Astrocyte of the cerebellum (primary cell): ENCODE data around the gene TMEM106C.
A peak's percentile ranks its signal among the peaks of the same experiment; 100 is the strongest.

Source experiments
- DNase-seq: peaks from one replicate; pipeline ENCODE4 v3.0.0-alpha.2; 2011; ENCODE audit warnings: low read depth
- H3K4me3 ChIP-seq: 2 replicates; pipeline ENCODE4 v1.5.1; 2011; ENCODE audit warnings: mild to moderate bottlenecking, low read depth, low read length, moderate library complexity
- CTCF ChIP-seq: IDR thresholded peaks from 2 replicates; pipeline ENCODE4 v1.5.1; 2012; ENCODE audit warnings: low read length, low read depth, moderate library complexity, mild to moderate bottlenecking; ENCODE audit errors: missing control alignments
- in situ Hi-C: cut with HindIII; loops from 2 replicates; pipeline ENCODE4 v1.10.0; 2017; ENCODE audit warnings: low sequenced_read_pairs

TMEM106C gene, protein sequence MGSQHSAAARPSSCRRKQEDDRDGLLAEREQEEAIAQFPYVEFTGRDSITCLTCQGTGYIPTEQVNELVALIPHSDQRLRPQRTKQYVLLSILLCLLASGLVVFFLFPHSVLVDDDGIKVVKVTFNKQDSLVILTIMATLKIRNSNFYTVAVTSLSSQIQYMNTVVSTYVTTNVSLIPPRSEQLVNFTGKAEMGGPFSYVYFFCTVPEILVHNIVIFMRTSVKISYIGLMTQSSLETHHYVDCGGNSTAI

GRCh38 chr12:47963340-47964040 is at the start of gene TMEM106C:
Gene TMEM106C, plus strand, starts transcription at chr12:47963596. Its CDS starts 641 bp downstream, at chr12:47964237.
- in situ Hi-C loops, result loop anchor here (10.0 kb wide), 1 partner anchor 49 kb away; no protein-coding TSS in a partner anchor
- TF ChIP-seq CTCF, result peak; percentile 99
- peak within 1 kb of the TSS; percentile 96 for H3K4me3 ChIP-seq
- peak; percentile 70 for DNase-seq

GRCh38 chr12:47920913-47921312 is 42.5 kb upstream of the TMEM106C start:
- in situ Hi-C loops, result no loop called here

DNA sequence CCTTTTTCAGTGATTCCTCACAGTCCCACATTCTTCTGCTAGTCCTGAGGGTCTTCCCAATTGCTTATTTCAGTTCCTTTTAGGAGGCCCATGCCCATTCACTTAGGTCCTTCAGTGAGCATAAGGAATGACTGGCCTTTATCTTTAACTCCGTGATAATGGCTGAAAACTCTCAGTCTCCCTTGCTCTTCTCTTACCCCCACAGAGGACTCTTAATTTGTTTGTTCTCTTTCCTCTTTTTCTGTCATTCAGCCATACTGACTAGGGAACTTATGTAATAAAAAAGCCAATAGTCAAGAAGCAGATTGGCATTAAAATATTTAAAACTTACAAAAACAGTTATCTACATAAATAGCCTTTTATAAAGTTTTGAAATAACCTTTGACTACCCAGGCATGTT is 41.5 kb upstream of the TMEM106C start:
- DNase-seq, result no peak
- in situ Hi-C loops, result no loop called here
- TF ChIP-seq CTCF, result no peak
- no peak overlapping the region for H3K4me3 ChIP-seq

More at GRCh38 chr12:47920913-47921312, 42.5 kb upstream of the TMEM106C start:
- DNase-seq, result no peak
- TF ChIP-seq CTCF, result no peak
- no peak overlapping the region for H3K4me3 ChIP-seq

DNA sequence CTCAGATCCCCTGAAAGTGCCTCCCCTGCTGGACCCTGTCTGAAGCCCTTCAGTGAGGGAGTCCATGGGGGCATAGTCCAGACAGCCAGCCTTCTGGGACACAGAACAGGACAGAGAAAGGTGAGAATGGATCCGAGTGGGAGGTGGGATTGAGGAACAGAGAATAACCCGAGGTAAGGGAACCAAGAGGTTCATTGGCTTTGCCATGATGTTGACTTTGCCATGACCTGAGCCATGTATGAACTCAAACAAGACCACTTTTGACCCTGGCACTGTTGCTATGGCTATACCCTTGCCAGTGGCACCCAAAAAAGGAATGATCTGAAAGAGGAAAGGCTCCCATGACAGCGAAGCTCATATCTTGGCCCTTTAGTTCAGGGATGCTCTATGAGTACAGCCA is 36.0 kb upstream of the TMEM106C start:
- in situ Hi-C loops, result no loop called here
- no peak for DNase-seq
- no peak for TF ChIP-seq CTCF
- no peak overlapping the region for H3K4me3 ChIP-seq

- in situ Hi-C loops, result loop anchor here (10.0 kb wide), 1 partner anchor 46 kb away; no protein-coding TSS in a partner anchor
- no peak for DNase-seq
- TF ChIP-seq CTCF, result no peak
- no peak overlapping the region for H3K4me3 ChIP-seq
These were observed 32.8 kb upstream of the TMEM106C start for GRCh38 chr12:47930634-47931033.

DNA sequence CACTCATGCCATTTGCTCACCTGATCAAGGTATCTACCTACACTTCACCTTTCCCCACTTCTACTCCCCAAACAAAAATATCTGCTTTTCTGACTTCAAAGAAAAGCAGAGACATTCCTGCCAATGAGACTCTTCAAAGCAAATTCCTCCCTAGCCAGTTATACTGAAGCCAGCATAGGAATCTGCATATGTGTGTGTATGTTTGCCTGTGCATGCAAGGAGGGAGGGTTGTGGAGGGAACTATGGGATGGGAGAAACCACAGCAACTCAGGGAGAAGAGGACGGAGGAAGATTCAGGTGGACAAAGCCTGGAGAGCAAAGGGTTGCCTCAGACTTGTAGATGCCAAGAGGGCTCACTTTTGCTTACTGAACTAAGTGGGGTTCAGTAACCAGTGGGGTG is 32.2 kb upstream of the TMEM106C start:
- no peak for TF ChIP-seq CTCF
- no peak for DNase-seq
- H3K4me3 ChIP-seq, result no peak overlapping the region
- in situ Hi-C loops, result loop anchor here (10.0 kb wide), 1 partner anchor 46 kb away; no protein-coding TSS in a partner anchor
